Adipocyte (in vitro differentiated cells): ENCODE results near the gene CWC15.

Source experiments
- DNase-seq: peaks from one replicate; pipeline ENCODE4 v3.0.0-alpha.2; 2015; ENCODE audit warnings: low read depth
- H3K27me3 ChIP-seq: replicated peaks from 2 replicates; pipeline ENCODE4 v1.7.0; 2013; ENCODE audit warnings: mild to moderate bottlenecking, low read length, moderate library complexity; ENCODE audit not compliant: control insufficient read depth, insufficient read depth
- H3K36me3 ChIP-seq: 2 replicates; pipeline ENCODE4 v1.7.0; 2013; ENCODE audit warnings: low read length, mild to moderate bottlenecking, moderate library complexity; ENCODE audit not compliant: control insufficient read depth, insufficient read depth, severe bottlenecking
- H3K4me1 ChIP-seq: 2 replicates; pipeline ENCODE4 v1.7.0; 2013; ENCODE audit warnings: mild to moderate bottlenecking, low read length, moderate library complexity; ENCODE audit not compliant: control insufficient read depth, insufficient read depth
- H3K4me3 ChIP-seq: 2 replicates; pipeline ENCODE4 v1.7.0; 2013; ENCODE audit warnings: mild to moderate bottlenecking, low read length, moderate library complexity
- H3K9ac ChIP-seq: 2 replicates; pipeline ENCODE4 v1.7.0; 2013; ENCODE audit warnings: mild to moderate bottlenecking, low read length, moderate library complexity
- H3K9me3 ChIP-seq: 2 replicates; pipeline ENCODE4 v1.7.0; 2013; ENCODE audit warnings: mild to moderate bottlenecking, low read length, moderate library complexity; ENCODE audit not compliant: control insufficient read depth

The CWC15 gene

DNA sequence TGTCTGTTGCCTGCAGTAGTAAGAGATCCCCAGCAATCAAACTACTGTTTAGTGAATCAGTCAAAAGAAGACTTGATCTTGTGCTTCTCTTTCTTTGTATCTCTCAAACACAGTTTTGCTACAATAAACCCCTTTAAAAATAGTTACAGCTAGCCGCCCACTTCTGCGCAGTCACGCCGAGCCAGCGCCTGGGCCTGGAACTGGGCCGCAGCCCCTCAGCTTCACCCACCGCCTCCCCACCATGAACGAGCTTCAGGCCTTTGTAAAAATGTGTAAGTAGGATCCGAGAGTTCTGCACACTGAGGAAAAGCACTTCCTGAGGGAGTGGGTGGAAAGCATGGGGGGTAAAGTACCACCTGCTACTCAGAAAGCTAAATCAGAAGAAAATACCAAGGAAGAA, 60.5 kb downstream of the CWC15 start:
- Histone ChIP-seq H3K27me3 (no peaks in the 10 kb centered on the region), H3K36me3 (peaks cover 12% of the 10 kb centered on the region), H3K4me3 (no peak overlapping the region), H3K9me3 (no peaks in the 10 kb centered on the region), H3K9ac (no peak overlapping the region), H3K4me1 (peaks cover 6% of the 10 kb centered on the region)
- no peak for DNase-seq
